Measurements from ENCODE around the gene MSH5.

The MSH5 gene

DNA sequence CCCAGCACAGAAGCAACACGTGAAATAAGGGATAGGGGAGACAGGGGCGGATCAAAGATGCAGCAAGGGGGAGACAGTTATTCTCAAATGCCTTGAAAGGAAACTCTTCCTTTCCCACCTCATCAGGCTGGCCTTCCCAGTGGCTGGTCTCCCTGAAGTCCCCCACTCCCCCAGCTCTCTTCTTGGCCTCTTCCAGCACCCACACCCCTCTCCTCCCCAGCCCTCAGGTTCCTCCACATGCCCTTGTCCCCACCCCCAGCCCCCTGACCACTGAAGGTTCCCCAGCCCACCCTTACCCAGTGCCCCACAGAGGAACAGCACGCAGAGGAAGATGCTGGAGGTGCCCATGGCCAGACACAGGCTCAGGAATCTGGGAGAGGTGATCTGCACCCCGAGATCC, 26.3 kb upstream of the MSH5 start:
- DNase-seq (ENCODE audit: low read depth): no peak

DNA sequence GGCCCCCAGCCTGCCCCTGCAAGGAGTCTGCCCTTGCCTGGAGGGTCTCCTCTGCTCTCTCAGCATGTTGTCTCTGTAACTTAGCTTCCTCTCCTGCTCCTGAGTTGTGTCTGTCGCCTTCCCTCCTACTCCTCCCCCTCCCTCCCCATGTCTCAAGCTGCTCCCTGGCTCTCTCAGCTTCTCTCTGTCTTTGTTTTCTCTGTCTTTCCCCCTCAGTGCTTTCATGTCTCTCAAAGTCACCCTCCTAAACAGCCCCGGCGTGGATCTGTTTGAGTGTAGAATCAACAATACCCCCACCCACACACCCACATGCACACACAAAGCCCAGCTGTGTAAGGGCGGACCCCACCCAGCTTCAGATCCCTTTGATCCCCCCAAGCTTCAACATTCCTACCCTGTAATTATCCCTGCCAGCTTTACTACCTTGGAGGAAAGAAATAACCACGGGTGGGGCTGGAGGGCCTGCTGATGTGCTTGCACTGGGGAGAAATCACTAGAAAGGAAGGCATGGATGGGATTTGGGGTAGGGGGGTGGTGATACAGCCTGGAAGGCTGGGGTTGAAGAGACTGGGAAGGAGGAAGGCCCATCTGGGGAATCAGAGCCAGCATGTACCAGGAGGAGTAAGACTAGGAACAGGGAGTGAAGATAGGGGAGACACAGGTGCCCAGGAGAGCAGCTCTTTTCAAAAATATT, 25.7 kb upstream of the MSH5 start:
- DNase-seq (ENCODE audit: low read depth): no peak

DNA sequence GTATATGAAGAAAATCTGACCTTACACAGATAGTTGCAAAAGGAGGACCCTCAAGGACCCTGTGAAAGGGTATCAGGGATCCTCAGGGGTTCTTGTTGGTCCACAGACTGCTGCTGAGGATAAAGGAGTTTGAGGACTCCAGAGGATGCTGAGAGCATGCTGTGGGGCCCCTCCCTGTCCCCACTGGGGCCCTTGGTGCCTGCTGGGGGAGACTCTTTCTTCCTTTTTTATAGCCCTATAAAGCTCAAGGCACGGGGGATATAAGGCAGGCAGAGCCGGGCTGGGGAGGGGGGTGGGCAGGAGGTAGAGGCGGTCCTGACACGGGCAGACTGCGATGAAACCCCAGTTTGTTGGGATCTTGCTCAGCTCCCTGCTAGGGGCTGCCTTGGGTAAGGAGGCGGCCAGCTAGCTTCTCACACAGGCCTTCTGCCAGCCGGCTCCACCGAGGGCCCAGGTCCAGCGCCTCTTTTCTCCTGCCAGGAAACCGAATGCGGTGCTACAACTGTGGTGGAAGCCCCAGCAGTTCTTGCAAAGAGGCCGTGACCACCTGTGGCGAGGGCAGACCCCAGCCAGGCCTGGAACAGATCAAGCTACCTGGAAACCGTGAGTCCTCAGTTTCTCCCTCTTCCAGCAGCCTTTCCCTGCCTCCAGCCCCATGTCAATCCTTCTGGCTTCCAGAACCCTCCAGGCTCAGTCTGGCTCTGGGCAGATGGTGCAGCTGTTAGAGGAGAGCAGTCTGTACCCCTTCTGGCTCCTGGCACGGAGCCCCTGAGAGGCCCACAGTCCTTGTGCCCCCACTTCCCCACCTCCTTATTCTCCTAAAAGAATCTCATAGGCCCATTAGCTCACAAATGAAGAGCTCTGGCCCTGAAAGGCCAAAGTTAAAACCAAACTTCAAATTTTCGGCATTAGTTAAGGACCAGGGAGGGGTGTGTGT, 24.5 kb upstream of the MSH5 start, which contains the start of gene LY6G6D:
TSS of gene LY6G6D (plus strand) at position 327 of the 937 bp plus-strand sequence. CDS start at position 335, 8 bp downstream.
- no peak for DNase-seq (ENCODE audit: low read depth)

DNA sequence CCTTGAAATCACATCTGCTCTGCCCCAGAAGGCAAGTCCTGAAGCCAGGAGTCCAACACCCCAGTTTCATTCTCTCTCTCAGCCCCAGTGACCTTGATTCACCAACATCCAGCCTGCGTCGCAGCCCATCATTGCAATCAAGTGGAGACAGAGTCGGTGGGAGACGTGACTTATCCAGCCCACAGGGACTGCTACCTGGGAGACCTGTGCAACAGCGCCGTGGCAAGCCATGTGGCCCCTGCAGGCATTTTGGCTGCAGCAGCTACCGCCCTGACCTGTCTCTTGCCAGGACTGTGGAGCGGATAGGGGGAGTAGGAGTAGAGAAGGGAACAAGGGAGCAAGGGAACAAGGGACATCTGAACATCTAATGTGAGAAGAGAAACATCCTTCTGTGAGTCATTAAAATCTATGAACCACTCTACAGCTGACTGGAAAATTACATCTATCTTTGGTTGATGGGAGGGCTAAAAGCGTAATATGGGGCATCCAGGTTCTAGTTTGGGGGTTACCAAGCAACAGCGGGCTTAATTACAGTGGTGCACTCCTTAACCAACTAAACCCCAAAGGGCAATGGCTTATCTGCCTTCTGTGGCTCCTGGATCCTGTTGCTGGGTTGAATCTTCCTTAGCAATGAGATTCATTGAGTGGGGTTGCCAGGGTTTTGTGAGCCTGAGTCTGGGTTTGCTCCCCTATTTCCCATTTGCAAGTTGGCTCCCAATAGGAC, 22.1 kb upstream of the MSH5 start:
- DNase-seq (ENCODE audit: low read depth): no peak

DNA sequence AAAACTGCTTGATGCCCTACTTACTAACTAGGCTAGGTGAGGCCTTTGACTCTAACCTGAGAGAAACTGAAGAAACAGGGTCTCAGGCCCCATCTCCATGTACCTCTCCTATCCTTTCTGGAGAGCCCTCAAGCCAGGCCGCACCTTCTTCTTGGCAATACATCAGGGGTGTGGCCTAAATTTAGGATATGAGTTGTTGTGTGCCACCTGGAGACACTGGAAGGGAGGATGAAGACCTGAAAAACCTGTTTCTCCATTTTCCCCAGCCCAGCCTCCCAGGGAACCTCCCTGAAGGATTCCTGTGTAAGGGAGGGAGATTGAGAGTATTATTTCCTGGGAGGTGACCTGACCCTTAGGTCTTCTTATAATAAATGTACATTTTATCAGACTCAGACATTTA, 21.5 kb upstream of the MSH5 start:
- no peak for DNase-seq (ENCODE audit: low read depth)

DNA sequence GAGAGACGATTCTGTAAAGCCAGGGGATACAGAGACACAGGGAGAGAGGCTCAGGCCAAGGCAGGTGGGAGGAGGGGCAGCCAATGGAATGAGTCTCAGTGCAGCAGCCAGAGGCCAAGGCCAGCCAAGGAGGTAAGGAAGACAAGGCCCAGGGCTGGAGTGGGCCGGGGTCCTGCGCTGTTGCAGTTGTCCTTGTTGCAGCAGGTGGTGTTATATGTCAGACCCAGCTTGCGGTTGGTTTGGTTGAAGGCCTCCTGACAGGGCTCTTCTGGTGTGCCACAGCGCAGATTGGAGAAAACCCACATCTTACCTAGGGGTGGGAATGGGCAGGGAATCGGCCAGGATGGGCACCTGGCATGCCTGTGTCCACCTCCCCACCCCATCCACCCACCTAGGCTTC, 20.8 kb upstream of the MSH5 start:
- no peak for DNase-seq (ENCODE audit: low read depth)

DNA sequence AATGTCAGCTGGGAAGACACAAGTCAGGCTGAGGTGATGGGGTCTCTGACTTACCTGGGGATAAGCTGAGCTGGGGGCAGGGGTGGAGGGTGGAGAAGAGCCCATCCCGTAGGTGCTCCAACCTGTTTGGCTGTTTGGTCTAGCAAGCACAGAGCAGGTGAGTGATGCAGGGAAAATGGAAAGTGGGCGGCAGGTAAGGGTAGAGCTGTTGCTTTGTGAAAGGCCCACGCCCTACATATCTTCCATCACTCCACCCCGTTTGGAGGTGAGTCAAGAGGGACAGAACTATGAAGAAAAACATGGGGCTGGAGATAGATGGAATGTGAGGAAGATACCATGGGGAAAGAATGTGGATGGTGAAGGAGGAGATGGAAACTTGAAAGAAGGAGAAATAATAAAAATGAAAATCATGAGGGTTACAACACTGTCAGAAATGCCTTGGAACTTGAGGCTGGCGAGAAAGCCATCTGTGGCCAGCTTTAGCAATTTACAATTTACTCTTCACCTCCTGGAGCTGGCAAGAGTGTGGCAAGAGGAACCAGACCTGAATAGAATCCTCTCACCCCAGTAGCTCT, 19.5 kb upstream of the MSH5 start:
- DNase-seq (ENCODE audit: low read depth): no peak

DNA sequence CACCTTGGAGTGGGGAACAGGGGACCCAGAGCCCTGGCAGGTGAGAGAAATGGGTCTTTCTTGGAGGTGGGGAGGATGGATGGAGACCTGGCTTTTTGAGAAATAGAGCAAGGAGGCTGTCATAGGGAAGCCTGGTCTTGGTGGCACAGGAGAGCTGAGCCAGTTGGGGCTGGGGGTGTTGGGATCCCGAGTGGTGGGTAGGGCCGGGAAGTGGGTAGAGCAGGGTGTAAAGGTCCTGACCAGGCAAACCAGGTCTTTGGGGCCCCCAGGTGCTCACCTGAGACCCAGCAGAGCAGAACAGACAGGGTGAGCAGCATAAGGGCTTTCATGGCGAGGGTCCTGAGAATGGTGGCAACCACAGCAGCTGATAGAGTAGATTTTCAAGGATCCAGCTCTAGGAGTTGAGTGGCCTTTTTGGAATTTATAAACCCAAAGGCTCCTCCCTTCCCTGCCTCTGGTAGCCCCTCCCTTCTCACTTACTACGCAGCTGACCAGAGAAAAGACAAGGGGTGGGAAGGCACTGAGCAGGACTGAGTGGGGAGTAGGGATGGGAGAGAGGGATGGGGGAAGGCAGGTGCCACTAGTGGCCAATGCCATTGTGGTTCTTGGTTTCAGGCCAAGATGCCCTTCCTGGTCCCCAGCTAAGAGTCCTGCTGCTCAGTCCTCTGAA, 18.3 kb upstream of the MSH5 start, which contains the start of gene LY6G6C:
TSS of gene LY6G6C (minus strand) at position 396 of the 670 bp plus-strand sequence. CDS start at position 329, 67 bp downstream.
- no peak for DNase-seq (ENCODE audit: low read depth)

DNA sequence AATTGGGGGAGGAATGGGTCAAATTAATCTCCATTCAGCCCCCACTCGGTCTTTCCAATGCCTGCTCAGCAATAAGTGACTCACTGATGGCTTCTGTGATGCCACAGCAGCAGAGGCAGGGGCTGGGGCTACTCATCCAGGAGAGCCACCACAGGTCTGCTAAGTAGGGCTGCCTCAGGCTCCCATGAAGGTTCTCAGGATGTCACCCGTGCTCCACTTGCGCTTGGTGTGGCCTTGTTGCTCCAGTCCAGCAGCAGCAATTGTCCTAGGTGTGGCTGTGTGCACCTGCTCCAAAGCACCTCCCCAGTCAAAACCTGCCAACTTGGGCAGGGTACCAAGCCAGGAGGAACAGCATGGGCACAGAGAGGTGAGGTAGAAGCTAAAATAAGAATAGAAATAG, 17.6 kb upstream of the MSH5 start:
- no peak for DNase-seq (ENCODE audit: low read depth)

DNA sequence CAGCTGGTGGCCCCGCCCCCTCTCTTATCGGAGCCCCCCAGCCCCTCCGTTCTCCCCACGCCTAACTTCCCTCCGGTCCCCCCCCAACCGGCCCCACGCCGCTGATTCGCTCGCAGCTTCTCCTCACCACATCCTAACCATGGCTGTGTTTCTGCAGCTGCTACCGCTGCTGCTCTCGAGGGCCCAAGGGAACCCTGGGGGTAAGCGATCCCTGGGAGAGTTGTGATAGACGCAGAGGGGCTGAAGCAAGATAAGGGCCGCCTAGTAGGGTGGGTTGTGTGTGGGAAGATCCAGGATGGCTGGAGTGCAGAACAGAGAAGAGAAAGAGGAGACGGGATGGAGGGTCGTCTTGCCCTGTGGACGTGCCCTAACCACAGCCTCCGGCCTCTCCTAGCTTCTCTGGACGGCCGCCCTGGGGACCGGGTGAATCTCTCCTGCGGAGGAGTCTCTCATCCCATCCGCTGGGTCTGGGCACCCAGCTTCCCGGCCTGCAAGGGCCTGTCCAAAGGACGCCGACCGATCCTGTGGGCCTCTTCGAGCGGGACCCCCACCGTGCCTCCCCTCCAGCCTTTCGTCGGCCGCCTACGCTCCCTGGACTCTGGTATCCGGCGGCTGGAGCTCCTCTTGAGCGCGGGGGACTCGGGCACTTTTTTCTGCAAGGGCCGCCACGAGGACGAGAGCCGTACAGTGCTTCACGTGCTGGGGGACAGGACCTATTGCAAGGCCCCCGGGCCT, 16.4 kb upstream of the MSH5 start, which contains the start of gene MPIG6B:
TSS of gene MPIG6B (plus strand) at position 129 of the 735 bp plus-strand sequence. CDS start at position 140, 11 bp downstream.
- DNase-seq (ENCODE audit: low read depth): no peak

DNA sequence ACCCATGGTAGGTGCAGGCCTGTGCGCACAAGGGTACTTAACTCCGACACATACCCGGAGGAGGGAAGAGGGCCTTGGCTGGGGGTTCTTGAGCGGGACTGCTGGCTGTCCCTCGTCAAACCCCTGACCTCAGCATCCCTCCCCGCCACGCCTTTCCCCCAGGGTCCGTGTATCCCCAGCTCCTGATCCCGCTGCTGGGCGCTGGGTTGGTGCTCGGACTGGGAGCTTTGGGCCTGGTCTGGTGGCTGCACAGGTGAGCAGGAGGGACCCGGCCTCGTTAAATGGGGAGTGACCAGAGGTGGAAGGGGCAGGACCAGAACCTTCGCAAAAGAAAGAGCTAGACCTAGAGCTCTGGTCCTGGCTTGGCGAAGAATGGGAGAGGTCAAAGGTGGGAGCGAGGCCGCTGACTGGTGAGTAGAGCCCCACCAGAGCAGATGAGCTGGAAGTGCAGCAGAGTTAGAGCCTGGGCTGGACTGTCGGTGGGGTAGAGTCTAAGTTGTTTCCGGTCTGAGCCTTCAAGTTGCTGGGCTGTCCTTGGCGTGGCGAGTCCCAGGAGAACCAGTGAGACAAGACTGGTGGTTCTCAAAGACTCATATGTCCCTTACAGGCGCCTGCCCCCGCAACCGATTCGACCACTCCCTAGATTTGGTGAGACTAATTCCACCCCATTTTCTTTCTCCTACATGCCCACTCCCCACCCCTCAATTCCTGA, 15.7 kb upstream of the MSH5 start:
- DNase-seq (ENCODE audit: low read depth): no peak

DNA sequence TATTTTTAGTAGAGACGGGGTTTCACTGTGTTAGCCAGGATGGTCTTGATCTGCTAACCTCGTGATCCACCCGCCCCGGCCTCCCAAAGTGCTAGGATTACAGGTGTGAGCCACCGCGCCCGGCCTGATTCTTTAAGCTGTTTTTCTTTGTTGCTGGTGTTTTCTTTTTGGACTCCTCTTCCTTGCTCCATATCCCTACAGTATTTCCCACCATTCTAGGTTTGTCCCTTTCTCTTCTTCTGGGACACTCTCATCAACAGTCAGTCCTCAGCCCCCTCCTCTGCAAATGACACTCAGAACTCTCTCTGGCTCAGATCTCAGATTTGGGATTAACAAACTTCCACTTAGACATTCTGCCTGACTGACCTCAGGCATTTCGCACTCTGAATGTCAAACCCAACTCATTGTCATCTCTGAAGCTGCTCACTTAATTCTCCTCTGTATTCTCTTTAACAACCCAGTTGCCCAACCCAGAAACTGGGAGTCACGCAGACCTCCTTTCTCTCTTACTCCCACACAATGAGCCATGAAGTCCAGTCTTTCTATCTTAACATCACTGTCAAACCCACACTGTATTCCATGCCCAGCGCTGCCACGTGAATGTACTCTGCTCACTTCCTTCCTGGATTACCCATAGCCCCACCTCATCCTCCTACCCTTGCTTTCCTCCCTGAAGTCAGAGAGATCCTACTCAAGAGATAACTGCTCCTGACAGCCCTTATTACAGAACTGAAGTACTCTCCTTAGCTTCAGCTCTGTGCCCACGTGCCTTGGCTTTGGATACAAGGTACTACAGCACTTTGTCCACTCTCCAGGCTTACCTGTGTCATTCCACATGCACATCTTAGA, 14.1 kb upstream of the MSH5 start:
- no peak for DNase-seq (ENCODE audit: low read depth)

DNA sequence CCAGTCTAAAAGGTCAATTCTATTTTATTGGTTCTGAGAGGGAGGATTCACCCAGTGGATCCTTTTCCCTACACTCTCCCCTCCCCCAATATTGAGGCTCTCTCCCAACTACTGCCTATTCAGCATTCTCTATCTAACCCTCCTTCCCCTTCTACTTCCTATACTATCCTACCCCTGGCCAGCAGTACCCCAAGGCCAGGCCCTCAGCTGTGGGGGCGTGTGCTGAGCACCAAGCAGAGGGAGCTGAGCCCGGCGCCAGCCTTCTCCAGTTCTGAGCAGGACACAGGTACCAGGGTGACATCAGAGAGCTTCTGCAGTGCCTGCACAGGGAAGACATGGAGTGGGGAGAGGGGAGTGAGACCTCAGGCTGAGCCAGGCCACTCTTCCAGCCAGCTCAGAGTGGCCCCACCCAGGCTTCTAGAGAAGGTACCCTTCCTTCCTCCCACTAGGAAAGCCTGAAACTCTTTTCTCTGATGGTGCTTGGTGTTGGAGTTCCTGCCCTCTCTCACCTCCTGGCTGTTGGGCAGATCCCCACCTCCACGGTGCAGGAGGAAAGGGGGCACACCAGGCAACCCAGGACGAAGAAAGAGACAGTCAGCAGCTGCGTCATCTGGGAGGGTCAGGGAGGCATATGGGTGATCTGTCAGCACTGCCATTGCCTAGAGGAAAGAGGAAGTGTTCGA, 12.6 kb upstream of the MSH5 start:
- DNase-seq (ENCODE audit: low read depth): no peak

DNA sequence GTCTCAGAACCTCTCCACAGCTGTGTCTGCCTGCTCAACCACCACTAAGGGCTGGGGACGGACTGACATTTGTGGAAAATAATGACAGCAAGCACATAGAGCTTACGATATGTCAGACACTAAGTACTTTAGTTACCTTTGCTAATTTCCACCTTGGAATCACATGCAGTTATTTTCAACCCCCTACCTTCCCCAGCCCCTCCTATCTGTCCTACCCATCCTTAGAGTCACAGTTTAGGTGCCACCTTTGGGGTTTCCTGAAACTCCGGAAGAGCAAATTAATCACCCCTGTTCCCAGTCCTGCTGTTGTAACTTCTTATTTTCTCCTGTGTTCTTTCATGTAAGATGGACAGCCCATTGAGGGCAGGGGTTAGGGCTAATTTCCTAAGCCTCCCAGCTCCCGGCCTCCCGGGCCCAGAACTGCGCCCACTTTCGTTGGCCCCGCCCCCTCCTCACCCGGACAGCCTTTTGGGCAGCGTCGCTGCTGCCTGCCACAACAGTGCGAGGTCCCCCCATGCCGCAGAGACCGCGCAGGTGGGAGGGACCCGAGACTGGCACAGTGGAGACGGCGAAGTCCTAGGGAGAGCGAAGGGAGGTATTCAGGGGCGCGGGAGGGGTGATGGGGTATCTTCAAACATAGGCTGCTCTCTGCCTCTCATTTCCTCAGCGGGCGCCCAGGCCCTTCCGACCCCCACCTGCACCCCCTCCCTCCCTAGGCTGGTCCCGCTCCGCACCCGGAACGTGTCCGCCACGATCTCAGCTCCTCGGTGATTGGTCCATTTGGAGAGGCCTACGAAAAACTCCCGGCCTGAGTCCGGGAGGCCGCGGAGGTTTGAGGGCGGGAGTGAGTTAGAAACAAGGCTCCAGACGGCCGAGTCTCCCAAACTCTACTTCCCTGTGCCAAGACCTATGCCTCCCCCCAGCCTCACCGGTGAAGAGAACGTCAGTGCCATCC, 11.8 kb upstream of the MSH5 start:
- no peak for DNase-seq (ENCODE audit: low read depth)

DNA sequence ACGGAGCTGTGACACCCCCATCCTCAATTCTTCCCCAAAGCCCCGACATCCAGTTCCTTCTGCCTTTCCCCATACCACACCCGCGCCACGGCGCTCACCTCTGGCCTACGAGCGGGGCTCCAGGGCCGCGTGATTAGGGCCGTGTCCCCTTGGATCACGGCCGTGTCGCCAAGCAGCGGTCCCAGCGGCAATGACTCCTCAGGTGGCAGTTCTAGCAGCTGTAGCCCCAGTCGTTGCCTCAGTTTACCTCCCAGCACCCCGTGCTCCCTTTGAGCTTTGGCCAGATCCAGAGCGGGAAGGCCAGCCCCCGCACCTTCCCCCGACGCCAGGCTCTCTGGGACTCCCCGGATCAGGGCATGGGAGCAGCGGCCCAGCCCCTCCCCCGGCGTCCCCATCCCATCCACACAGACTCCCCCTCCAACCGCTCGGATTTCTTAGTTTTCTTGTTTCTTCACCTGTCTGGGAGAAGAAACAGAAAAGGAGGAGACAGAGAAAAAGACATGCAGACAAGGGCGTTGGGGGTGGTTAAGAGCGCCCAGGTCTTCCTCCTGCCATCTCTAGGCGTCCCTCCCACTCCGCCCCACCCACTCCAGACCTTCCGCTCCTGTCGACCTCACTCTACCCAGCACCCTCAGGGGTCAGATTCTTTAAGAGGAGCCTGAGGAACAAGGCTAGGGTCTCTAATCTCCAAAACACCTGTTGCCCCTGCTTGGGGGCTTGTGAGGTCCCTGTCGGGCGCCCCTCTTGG, 10.9 kb upstream of the MSH5 start, which contains the start of gene DDAH2:
TSS of gene DDAH2 (minus strand) at position 533 of the 748 bp plus-strand sequence. CDS start at position 395, 138 bp downstream.
- DNase-seq (ENCODE audit: low read depth): no peak

DNA sequence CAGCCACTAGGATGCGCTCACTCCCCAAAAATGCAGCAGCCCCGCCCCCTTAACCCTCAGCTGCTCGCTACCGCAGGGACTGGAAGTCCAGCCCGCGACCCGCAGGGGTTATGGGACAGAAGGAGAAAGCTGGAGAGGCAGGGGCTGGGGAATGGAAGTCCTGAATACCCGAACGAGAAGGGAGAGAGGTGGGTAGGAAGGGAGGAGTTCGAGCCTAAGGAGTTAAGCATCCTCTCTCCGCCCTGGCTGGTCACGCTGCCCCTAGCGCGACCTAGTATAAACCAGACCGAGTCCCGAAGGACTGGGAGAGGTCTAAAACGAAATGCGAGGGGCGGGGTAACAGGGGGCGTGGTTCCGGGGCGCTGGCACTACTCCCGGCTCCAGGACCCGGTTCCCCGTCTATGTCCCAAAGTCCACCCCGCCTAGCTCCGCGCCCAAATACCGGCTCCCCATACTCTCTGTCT, 10.3 kb upstream of the MSH5 start:
- DNase-seq (ENCODE audit: low read depth): peak; percentile 71

Measured in activated gamma-delta T cell treated with anti-CD3 and anti-CD28 coated beads, Interleukin-2, amount 50 U/mL, for 16 hours (primary cell).